C4-2B (cell line): Measurements from ENCODE around the gene LMF1.

ENCODE experiments used
- ZFX ChIP-seq: fragments of 450-650 bp; IDR thresholded peaks from 2 replicates; pipeline ENCODE4 v1.6.1; 2017
- TF ChIP-seq, protein P1 (sequence below): fragments of 450-650 bp; conservative IDR thresholded peaks from 2 replicates; pipeline ENCODE4 v1.5.1; 2017; ENCODE audit warnings: mild to moderate bottlenecking

DNA sequence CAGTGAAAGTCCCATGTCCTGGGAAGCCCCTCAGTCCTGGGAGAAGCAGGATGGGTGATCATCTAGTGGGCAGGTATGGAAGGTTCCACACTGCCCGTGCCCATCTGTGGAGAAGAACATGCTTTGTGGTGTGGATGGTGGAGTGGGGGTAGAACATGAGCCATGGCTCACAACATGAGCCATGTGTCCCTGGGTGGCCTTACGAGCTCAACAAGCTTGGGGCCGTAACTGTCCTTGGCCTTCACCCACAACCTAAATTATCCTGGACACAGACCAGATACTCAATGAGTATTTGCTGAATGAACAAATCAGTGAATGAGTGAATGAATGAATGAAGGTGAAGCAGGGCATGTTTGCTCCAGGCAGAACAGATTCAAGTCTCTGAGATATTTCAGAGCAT is 24.3 kb upstream of the LMF1 start:
- TF ChIP-seq, protein P1, sequence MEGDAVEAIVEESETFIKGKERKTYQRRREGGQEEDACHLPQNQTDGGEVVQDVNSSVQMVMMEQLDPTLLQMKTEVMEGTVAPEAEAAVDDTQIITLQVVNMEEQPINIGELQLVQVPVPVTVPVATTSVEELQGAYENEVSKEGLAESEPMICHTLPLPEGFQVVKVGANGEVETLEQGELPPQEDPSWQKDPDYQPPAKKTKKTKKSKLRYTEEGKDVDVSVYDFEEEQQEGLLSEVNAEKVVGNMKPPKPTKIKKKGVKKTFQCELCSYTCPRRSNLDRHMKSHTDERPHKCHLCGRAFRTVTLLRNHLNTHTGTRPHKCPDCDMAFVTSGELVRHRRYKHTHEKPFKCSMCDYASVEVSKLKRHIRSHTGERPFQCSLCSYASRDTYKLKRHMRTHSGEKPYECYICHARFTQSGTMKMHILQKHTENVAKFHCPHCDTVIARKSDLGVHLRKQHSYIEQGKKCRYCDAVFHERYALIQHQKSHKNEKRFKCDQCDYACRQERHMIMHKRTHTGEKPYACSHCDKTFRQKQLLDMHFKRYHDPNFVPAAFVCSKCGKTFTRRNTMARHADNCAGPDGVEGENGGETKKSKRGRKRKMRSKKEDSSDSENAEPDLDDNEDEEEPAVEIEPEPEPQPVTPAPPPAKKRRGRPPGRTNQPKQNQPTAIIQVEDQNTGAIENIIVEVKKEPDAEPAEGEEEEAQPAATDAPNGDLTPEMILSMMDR, result no peak
- TF ChIP-seq ZFX, result no peak
